CD14-positive monocyte (primary cell): Measurements from ENCODE around the gene PLCB2. TPM values are rescaled to one million over a fixed set of nuclear protein-coding genes. Genes with fewer than 3 reads are reported as not detected.

Source experiments
- DNase-seq, 3 donors: peaks; one replicate each; pipeline ENCODE4 v3.0.0-alpha.2; 2011 to 2022
- H2AFZ ChIP-seq: 2 replicates; pipeline ENCODE4 v1.6.0; 2012; ENCODE audit warnings: mild to moderate bottlenecking, low read depth, low read length, inconsistent platforms; ENCODE audit not compliant: insufficient read depth, poor library complexity, severe bottlenecking
- H3K27ac ChIP-seq, 2 donors: 1 replicate in 1 of 2; 2 replicates in 1 of 2; pipeline ENCODE4 v1.5.1; 2012 to 2013; ENCODE audit warnings: low read length in 2 of 2, control low read depth in 1 of 2, inconsistent platforms in 1 of 2, low read depth in 1 of 2, mild to moderate bottlenecking in 1 of 2
- H3K27me3 ChIP-seq, 2 donors: one replicate each; pipeline versions ENCODE4 v1.6.0 to v1.6.1; 2011 to 2013; ENCODE audit warnings: low read length in 2 of 2; ENCODE audit not compliant: control insufficient read depth in 2 of 2, insufficient read depth in 2 of 2
- H3K36me3 ChIP-seq, 2 donors: replicated peaks in 1 of 2; 1 replicate in 1 of 2; 2 replicates in 1 of 2; pipeline versions ENCODE4 v1.5.1 to v1.6.1; 2012 to 2013; ENCODE audit warnings: low read length in 2 of 2, control low read depth in 1 of 2, inconsistent platforms in 1 of 2, mild to moderate bottlenecking in 1 of 2; ENCODE audit not compliant: insufficient read depth in 2 of 2, control insufficient read depth in 1 of 2
- H3K4me1 ChIP-seq, 2 donors: 1 replicate in 1 of 2; 2 replicates in 1 of 2; pipeline versions ENCODE4 v1.5.1 to v1.6.1; 2012 to 2013; ENCODE audit warnings: low read length in 2 of 2, control low read depth in 1 of 2, inconsistent platforms in 1 of 2, mild to moderate bottlenecking in 1 of 2, moderate library complexity in 1 of 2; ENCODE audit not compliant: insufficient read depth in 2 of 2, control insufficient read depth in 1 of 2
- H3K4me2 ChIP-seq: replicated peaks from 2 replicates; pipeline ENCODE3; 2012; ENCODE audit warnings: low read length, moderate library complexity, mild to moderate bottlenecking; ENCODE audit not compliant: poor library complexity, severe bottlenecking; ENCODE audit errors: extremely low read depth
- H3K4me3 ChIP-seq, 3 experiments: fragments of 200-600 bp in 1 of 3; sonication (generic) in 1 of 3; replicated peaks in 1 of 3; 1 replicate in 2 of 3; 2 replicates in 1 of 3; pipeline ENCODE4 v1.5.1; 2011 to 2013; ENCODE audit warnings: low read length in 3 of 3, mild to moderate bottlenecking in 3 of 3, control low read depth in 2 of 3, low read depth in 2 of 3, inconsistent platforms in 1 of 3, moderate library complexity in 1 of 3
- H3K79me2 ChIP-seq: 2 replicates; pipeline ENCODE4 v1.6.0; 2012; ENCODE audit warnings: mild to moderate bottlenecking, control low read depth, inconsistent platforms, low read length, moderate library complexity; ENCODE audit not compliant: insufficient read depth
- H3K9ac ChIP-seq: 2 replicates; pipeline ENCODE4 v1.6.0; 2017; ENCODE audit warnings: low read length, mild to moderate bottlenecking; ENCODE audit not compliant: insufficient read depth, poor library complexity, severe bottlenecking
- H3K9me3 ChIP-seq, 2 donors: replicated peaks in 1 of 2; 1 replicate in 1 of 2; 2 replicates in 1 of 2; pipeline versions ENCODE4 v1.5.1 to v1.6.1; 2012 to 2013; ENCODE audit warnings: low read length in 2 of 2, control low read depth in 1 of 2; ENCODE audit not compliant: control insufficient read depth in 1 of 2, insufficient read depth in 1 of 2
- H4K20me1 ChIP-seq: 2 replicates; pipeline ENCODE4 v1.6.0; 2012; ENCODE audit warnings: mild to moderate bottlenecking, low read length, control low read depth, moderate library complexity; ENCODE audit not compliant: insufficient read depth
- H3K27ac Mint-ChIP-seq, 7 donors: one replicate each; pipeline ENCODE4 v1.8.0; 2020; ENCODE audit warnings: mild to moderate bottlenecking in 7 of 7, mixed read lengths in 7 of 7, moderate library complexity in 6 of 7, inconsistent platforms in 2 of 7
- H3K27me3 Mint-ChIP-seq, 3 donors: one replicate each; pipeline ENCODE4 v1.8.0; 2021 to 2022; ENCODE audit warnings: low read depth in 3 of 3, mild to moderate bottlenecking in 3 of 3, mixed read lengths in 3 of 3, moderate library complexity in 3 of 3, inconsistent platforms in 1 of 3
- H3K36me3 Mint-ChIP-seq, 2 donors: one replicate each; pipeline ENCODE4 v1.8.0; 2020; ENCODE audit warnings: mixed read lengths in 2 of 2, inconsistent platforms in 1 of 2, mild to moderate bottlenecking in 1 of 2
- H3K4me1 Mint-ChIP-seq: one replicate; pipeline ENCODE4 v1.8.0; 2020; ENCODE audit warnings: mild to moderate bottlenecking, mixed read lengths
- H3K4me3 Mint-ChIP-seq, 2 donors: one replicate each; pipeline ENCODE4 v1.8.0; 2020; ENCODE audit warnings: mild to moderate bottlenecking in 2 of 2, mixed read lengths in 2 of 2, moderate library complexity in 1 of 2
- H3K9me3 Mint-ChIP-seq, 7 donors: one replicate each; pipeline ENCODE4 v1.8.0; 2020 to 2022; ENCODE audit warnings: mixed read lengths in 7 of 7, mild to moderate bottlenecking in 6 of 7, moderate library complexity in 6 of 7, inconsistent platforms in 2 of 7
- WGBS: methylation state at CpG from one replicate; pipeline ENCODE4 v1.1.5; 2013; ENCODE audit warnings: missing lambda C conversion rate; ENCODE audit not compliant: insufficient coverage; 5-methylcytosine and 5-hydroxymethylcytosine counted together
- intact Hi-C, 2 donors: fragments of 100-400 bp; cut with micrococcal nuclease; formaldehyde crosslinking; loops; one replicate each; pipeline versions ENCODE4 v1.15.0 to v1.15.1; 2023
- polyA plus RNA-seq, 3 donors: library from polyadenylated mRNA; depleted of rRNA in 1 of 3; unstranded in 2 of 3; stranded (reverse) in 1 of 3; fragments of 300-500 nt in 2 of 3; fragments of >200 nt in 1 of 3; fragmentation: Illumina TruSeq in 2 of 3; gene quantifications; 1 replicate in 2 of 3; 2 replicates in 1 of 3; pipeline ENCODE4 v1.2.3, GENCODE V29; 2012 to 2021
- TF ChIP-seq, protein P1 (sequence below): fragments of 200-600 bp; IDR thresholded peaks from one replicate; pipeline ENCODE4 v1.8.0; 2022; ENCODE audit warnings: antibody characterized with exemption, mild to moderate bottlenecking

PLCB2 gene
- polyA plus RNA-seq, 3 donors = 56.5 to 1,191 (median 74.5) TPM

DNA sequence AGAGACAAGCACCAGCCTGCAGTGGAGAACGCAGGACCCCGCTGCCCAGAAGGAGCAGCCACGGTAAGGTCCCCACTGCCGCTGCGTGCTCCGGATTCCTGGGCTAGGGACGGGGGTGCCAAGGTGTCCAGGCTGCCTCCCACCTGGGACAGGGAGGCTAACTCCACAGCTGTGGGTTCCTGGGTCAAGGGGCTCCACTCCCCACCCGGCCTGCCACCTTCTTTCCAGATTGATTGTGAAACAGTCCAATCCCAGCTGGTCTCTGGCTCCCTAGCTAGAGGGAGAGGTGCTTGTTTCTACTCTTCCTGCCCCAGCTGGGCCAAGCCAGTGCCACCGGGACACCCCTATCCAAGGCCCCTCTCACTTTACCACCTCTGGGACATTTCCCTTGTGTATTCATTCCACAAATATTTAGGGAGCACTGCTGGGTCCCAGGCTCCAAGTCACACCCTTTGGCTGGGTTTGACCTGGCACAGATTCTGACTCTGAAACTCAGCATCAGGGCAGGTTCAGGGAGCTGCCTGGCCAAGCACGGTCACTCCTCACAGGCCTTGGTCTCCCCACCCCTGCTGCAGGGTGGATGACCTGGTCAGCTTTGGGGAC lies 67.0 kb downstream of the PLCB2 start:
- no peak overlapping the region for H3K4me2 ChIP-seq
- H3K36me3 Mint-ChIP-seq = peaks cover 3 to 4% of the 10 kb centered on the region in 2 donors

DNA sequence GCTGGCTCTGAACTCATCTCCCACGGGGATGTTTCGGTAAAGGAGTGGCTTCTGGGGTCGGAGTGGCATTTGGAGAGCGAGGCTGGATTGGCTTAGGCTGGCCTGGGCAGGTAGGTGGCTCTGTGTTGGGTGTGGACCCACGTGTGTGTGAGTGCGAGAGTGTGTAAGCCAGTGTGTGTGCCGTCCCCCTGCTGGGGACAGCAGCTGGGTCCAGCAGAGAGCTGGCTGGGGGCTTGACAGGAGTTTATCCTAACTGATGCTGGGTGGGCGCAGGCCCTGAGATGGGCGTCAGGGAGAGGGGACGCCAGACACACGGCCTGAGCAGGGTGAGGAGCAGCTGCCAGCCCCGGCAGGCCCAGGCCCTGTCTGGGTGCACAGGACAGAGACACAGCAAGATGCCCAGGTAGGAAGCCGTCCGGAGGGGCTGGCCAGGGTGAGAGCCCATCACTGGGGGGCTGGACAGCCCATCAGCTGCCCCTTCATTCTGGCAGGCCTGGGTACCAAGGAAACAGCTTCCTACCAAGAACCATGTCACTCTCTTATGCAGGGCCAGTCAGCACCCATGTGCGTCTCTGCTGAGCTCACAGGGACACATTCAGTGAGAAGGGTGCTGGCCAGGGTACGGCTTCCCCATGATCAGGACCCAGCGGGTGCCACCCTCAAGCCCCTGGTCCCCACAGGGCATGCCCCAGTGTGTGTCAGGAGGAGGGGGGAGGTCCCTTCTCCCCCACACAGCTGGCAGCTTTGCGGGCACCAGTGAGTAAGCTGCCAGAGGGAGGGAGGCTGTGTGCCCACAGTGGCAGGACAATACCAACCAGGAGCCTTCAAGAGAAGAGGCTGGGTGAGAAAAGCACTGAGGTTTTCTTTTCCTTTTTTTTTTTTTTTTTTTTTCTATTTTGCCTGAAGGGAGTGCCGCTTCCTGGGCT lies 67.8 kb downstream of the PLCB2 start:
- Mint-ChIP-seq H3K4me3 (peak overlapping the region in 1 of 2 donors; percentile 78), H3K27ac (no peak overlapping the region), H3K27me3 (peaks cover 13 to 29% (median 24%) of the 10 kb centered on the region in 3 donors), H3K36me3 (peaks cover 3 to 4% of the 10 kb centered on the region in 2 donors), H3K4me1 (peaks cover 24% of the 10 kb centered on the region), H3K9me3 (peaks cover 0 to 3% (median 0%) of the 10 kb centered on the region in 7 donors)
- TF ChIP-seq, protein P1, sequence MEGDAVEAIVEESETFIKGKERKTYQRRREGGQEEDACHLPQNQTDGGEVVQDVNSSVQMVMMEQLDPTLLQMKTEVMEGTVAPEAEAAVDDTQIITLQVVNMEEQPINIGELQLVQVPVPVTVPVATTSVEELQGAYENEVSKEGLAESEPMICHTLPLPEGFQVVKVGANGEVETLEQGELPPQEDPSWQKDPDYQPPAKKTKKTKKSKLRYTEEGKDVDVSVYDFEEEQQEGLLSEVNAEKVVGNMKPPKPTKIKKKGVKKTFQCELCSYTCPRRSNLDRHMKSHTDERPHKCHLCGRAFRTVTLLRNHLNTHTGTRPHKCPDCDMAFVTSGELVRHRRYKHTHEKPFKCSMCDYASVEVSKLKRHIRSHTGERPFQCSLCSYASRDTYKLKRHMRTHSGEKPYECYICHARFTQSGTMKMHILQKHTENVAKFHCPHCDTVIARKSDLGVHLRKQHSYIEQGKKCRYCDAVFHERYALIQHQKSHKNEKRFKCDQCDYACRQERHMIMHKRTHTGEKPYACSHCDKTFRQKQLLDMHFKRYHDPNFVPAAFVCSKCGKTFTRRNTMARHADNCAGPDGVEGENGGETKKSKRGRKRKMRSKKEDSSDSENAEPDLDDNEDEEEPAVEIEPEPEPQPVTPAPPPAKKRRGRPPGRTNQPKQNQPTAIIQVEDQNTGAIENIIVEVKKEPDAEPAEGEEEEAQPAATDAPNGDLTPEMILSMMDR = no peak
- Histone ChIP-seq H3K4me2 (no peak overlapping the region), H3K4me3 (no peak overlapping the region), H3K4me1 (peaks cover 19 to 23% of the 10 kb centered on the region in 2 donors), H3K27ac (no peak overlapping the region), H3K9ac (no peak overlapping the region), H3K27me3 (peaks cover 0 to 24% of the 10 kb centered on the region in 2 donors), H3K79me2 (no peaks in the 10 kb centered on the region), H3K9me3 (no peaks in the 10 kb centered on the region), H2AFZ (no peak overlapping the region), H4K20me1 (no peaks in the 10 kb centered on the region), H3K36me3 (no peaks in the 10 kb centered on the region)
- no peak for DNase-seq
- WGBS = 95% methylated on average over 16 of the region's 19 CpGs
- intact Hi-C loops = no loop called here

More for the DNA sequence above, 67.0 kb downstream of the PLCB2 start:
- Histone ChIP-seq H3K4me3 (no peak overlapping the region), H4K20me1 (no peaks in the 10 kb centered on the region), H2AFZ (no peak overlapping the region), H3K79me2 (no peaks in the 10 kb centered on the region), H3K9me3 (no peaks in the 10 kb centered on the region), H3K9ac (no peak overlapping the region), H3K27ac (no peak overlapping the region), H3K36me3 (no peaks in the 10 kb centered on the region), H3K4me1 (peaks cover 12 to 15% of the 10 kb centered on the region in 2 donors), H3K27me3 (peaks cover 0 to 24% of the 10 kb centered on the region in 2 donors)
- no peak overlapping the region for H3K4me3 Mint-ChIP-seq
- peaks cover 18% of the 10 kb centered on the region for H3K4me1 Mint-ChIP-seq
- H3K27me3 Mint-ChIP-seq = peaks cover 13 to 29% (median 24%) of the 10 kb centered on the region in 3 donors
- 92% methylated on average over 10 of the region's 10 CpGs for WGBS
- intact Hi-C loops = no loop called here
- no peak overlapping the region for H3K27ac Mint-ChIP-seq
- no peak for DNase-seq
- peaks cover 0 to 3% (median 0%) of the 10 kb centered on the region in 7 donors for H3K9me3 Mint-ChIP-seq
- TF ChIP-seq, protein P1 = no peak
